ENCODE data around the gene EVI5L. TPM values are rescaled to one million over a fixed set of nuclear protein-coding genes. Genes with fewer than 3 reads are reported as not detected.
A peak's percentile ranks its signal among the peaks of the same experiment; 100 is the strongest.
"Not testable (repeated sequence)": the region's sequence is repeated elsewhere in the genome, so short reads cannot be mapped to it uniquely, and the experiment has no call there.

EVI5L gene
- total and polyA plus RNA-seq, 2 of the 13 experiments (the other 11 are each of a cell fraction or from before 2014, with no cell fraction given) = 1.7 to 2.4 TPM

- H3K36me3 ChIP-seq (replicated peaks in 1 of 2; ENCODE audit: control insufficient read depth in 1 of 2, insufficient read depth in 2 of 2, low read length in 2 of 2); DNase-seq (ENCODE audit: low spot score); intact Hi-C loops (cut with micrococcal nuclease; ENCODE audit: unreplicated experiment); ATAC-seq; H3K9ac ChIP-seq (ENCODE audit: insufficient read depth, low read depth, low read length); H4K20me1 ChIP-seq (ENCODE audit: insufficient read depth, low read length); H3K27me3 ChIP-seq (ENCODE audit: control insufficient read depth in 1 of 2, insufficient read depth in 2 of 2, low read length in 2 of 2); CTCF ChIA-PET (ENCODE audit: low intra/inter-chr PET ratio, low total read pairs); H3K9me3 ChIP-seq (ENCODE audit: low read length); FAIRE-seq; H3K4me3 ChIP-seq (replicated peaks in 1 of 3; ENCODE audit: insufficient read depth in 1 of 3, low read depth in 2 of 3, low read length in 3 of 3); H3K79me2 ChIP-seq (ENCODE audit: insufficient read depth, low read length); H2AFZ ChIP-seq (ENCODE audit: low read length); BruUV-seq (replicated peaks); H3K4me2 ChIP-seq (ENCODE audit: low read depth, low read length); in situ Hi-C loops (cut with HindIII; ENCODE audit: extremely low pct_ligation_motif_present, low pct_unique_long_range_greater_than_20kb): not testable (repeated sequence)
- POLR2A ChIA-PET = interaction anchor here (0.9 to 2.4 kb wide), 2 partner anchors 10 to 25 kb away, joined by 4 to 15 read pairs; partner anchors contain the start of gene MAP2K7
- peak; percentile 35; the same call in 1 of the 2 replicates for TF ChIP-seq ZBTB38 (CRISPR knock-in tag; IDR thresholded peaks at IDR 0.05)
- peak overlapping the region; percentile 28 for H3K27ac ChIP-seq (ENCODE audit: extremely low read length, insufficient read depth, low read length)
- 96% methylated on average over 15 of the region's 18 CpGs for WGBS (ENCODE audit: low lambda C conversion rate)
- peaks cover 80% of the 10 kb centered on the region for H3K4me1 ChIP-seq (ENCODE audit: insufficient read depth, low read length)
These were observed 63.5 kb downstream of the EVI5L start for GRCh38 chr19:7893362-7894101.

- no peak overlapping the region for H3K4me3 ChIP-seq (replicated peaks in 1 of 3; ENCODE audit: insufficient read depth in 1 of 3, low read depth in 2 of 3, low read length in 3 of 3)
- H2AFZ ChIP-seq (ENCODE audit: low read length) = no peak overlapping the region
- no peaks in the 10 kb centered on the region for H3K27me3 ChIP-seq (ENCODE audit: control insufficient read depth in 1 of 2, insufficient read depth in 2 of 2, low read length in 2 of 2)
- H3K79me2 ChIP-seq (ENCODE audit: insufficient read depth, low read length) = peaks cover 3% of the 10 kb centered on the region
- peaks cover 5% of the 10 kb centered on the region in 2 experiments; a peak in 2 of 5 replicates for H3K36me3 ChIP-seq (replicated peaks in 1 of 2; ENCODE audit: control insufficient read depth in 1 of 2, insufficient read depth in 2 of 2, low read length in 2 of 2)
- H4K20me1 ChIP-seq (ENCODE audit: insufficient read depth, low read length) = no peaks in the 10 kb centered on the region
- H3K27ac ChIP-seq (ENCODE audit: extremely low read length, insufficient read depth, low read length) = peak overlapping the region; percentile 11
- ATAC-seq = no peak; the same call in 2 of the 3 replicates
- peaks cover 69% of the 10 kb centered on the region for H3K4me1 ChIP-seq (ENCODE audit: insufficient read depth, low read length)
- no peak for TF ChIP-seq HDAC6 (IDR thresholded peaks at IDR 0.05; ENCODE audit: low read depth, low read length)
- no peak for TF ChIP-seq ZNF382 (CRISPR knock-in tag; IDR thresholded peaks at IDR 0.05; ENCODE audit: borderline replicate concordance)
- TF ChIP-seq ZNF10 (CRISPR knock-in tag; IDR thresholded peaks at IDR 0.05; ENCODE audit: borderline replicate concordance, low read depth) = no peak
- no peak for TF ChIP-seq ZNF841 (CRISPR knock-in tag; IDR thresholded peaks at IDR 0.05; ENCODE audit: borderline replicate concordance)
- TF ChIP-seq AGO2 (optimal IDR thresholded peaks at IDR 0.05; ENCODE audit: low read depth, low read length) = peak; percentile 44
- TF ChIP-seq ZMYM3 (CRISPR knock-in tag; IDR thresholded peaks at IDR 0.05) = no peak
- 0 out of 2 replicates have a peak, but pooled peaks have one; percentile 21 for TF ChIP-seq ZNF687 (CRISPR knock-in tag; IDR thresholded peaks at IDR 0.05)
- no peak for TF ChIP-seq NCOR1 (IDR thresholded peaks at IDR 0.05; ENCODE audit: borderline replicate concordance, low read length)
- WGBS (ENCODE audit: low lambda C conversion rate) = 88% methylated on average over 5 of the region's 18 CpGs
- no peaks in the 10 kb centered on the region for H3K9me3 ChIP-seq (ENCODE audit: low read length)
- no peak overlapping the region for H3K4me2 ChIP-seq (ENCODE audit: low read depth, low read length)
- intact Hi-C loops (cut with micrococcal nuclease; ENCODE audit: unreplicated experiment) = no loop called here
- ChIA-PET POLR2A (interaction anchor here (0.9 kb wide), 1 partner anchor 9 kb away, joined by 4 read pairs; the partner anchor contains the start of gene MAP2K7), CTCF (ENCODE audit: low intra/inter-chr PET ratio, low total read pairs) (no interaction called here)
- in situ Hi-C loops (cut with HindIII; ENCODE audit: extremely low pct_ligation_motif_present, low pct_unique_long_range_greater_than_20kb) = no loop called here
- no peak for DNase-seq (ENCODE audit: low spot score)
- FAIRE-seq = no peak
- BruUV-seq (replicated peaks) = no TSS peak
- H3K9ac ChIP-seq (ENCODE audit: insufficient read depth, low read depth, low read length) = no peak overlapping the region
These were observed 64.7 kb downstream of the EVI5L start for GRCh38 chr19:7894612-7895309.
